ENCODE results near the gene ZNF407.

Gene ZNF407

GRCh38 chr18:74665905-74666304 lies 68.2 kb downstream of the ZNF407 start:
- DNase-seq: no peak

DNA sequence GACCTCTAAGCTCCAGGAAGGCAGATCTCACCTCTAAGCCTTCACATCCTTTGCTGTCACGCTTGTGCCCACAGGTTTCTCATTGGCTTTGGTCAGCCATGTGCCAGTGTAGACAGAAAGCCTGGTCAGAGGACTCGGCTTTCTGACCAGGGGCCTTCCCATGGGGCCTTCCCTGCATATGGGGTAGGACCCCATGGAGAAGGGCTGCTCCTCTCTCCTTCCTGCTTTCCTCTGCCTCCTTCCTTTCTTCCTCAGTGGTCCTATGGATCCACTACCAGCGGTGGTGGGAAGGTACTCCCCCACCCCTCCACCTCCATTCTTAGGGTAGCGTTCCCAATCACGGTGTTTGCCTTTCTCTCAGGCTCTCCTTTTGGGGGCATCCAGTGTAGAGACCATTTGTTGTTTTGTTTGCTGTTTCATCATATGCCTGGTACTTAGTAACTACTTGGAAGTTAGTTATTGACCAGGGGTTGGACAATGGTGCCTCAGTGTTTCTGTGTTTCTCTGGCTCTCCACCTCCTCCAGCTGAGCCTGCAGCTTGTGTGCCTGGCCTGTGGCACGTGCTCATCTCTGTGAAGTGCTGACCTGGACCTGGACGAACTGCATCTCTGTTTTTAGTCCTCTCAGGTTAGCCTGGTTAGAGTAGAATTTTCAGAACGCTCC lies 71.6 kb downstream of the ZNF407 start:
- DNase-seq: no peak

DNA sequence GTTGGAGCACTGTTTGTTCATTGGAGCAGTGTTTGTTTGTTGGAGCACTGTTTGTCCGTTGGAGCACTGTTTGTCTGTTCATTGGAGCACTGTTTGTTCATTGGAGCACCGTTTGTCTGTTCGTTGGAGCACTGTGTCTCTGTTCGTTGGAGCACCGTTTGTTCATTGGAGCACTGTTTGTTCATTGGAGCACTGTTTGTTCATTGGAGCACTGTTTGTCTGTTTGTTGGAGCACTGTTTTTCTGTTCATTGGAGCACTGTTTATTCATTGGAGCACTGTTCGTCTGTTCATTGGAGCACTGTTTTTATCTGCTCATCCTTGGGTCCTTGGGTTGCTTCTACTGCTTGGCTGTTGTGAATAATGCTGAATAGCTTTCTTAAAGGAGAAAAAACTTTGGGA lies 74.7 kb downstream of the ZNF407 start:
- no peak for DNase-seq

DNA sequence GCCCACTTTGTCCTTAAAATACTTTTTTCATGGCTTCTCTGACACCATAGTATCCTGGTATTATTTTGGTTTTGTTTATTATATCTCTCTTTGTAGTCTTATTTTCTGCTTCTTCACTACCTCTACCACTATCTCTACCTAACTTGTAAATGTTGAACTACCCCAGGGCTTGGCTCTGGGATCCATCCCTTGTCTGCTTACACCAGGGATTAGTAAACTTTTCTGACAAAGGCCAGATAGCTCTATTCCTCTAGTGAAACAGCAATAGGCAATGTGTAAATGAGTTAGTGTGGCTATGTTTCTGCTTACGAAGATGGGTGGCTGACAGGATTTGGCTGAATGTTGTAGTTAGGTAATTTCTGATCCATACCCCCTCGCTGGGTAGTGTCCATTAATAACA lies 76.8 kb downstream of the ZNF407 start:
- no peak for DNase-seq

DNA sequence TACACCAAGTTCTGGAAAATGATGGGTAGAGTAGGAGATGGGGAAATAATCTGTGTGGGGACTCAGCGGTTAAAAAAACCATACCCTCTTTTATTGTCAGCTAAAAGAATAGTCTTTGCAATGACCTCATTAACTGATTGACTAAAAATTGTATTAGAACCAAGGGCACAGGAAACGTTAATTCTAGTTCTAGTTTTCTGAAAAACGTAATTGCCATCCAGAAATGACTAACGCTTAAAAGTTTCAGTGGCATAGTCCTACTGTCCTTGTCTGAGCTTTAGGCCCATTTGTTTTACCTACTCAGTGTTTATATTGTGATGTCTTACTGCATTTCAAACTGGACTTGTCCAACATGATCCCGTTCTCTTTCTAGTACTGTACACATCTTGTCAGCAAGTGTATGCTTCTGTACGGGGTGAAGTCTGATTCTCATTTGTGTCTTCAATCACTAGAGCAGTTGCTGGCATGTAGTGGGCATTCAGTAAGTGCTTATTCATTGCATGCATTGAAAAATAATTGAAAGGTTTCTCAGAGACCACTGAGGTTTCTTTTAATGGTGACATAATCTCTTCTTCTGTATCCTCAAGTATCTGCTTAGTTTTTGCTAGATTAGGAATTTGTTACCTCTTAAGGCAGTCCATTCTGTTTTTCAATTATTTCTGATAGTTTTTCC lies 81.5 kb downstream of the ZNF407 start:
- no peak for DNase-seq

DNA sequence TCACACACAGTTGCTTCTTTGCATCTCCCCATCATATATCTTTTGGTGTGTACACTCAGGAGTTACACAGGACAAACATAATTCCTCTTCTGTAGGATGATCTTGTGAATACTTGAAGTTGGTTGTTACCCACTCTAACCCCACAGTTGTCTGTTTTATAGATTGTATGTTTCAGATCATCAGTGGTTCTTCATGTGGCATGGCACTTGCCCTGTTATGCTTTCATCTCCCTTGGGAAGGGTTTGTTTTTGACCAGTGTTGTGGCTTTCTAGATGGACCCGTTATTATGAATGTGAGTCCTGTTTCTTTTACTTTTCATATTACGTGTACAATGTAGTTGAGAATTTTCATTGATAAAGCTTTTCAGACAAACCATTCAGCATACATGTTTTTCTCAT lies 82.0 kb downstream of the ZNF407 start:
- DNase-seq: no peak

DNA sequence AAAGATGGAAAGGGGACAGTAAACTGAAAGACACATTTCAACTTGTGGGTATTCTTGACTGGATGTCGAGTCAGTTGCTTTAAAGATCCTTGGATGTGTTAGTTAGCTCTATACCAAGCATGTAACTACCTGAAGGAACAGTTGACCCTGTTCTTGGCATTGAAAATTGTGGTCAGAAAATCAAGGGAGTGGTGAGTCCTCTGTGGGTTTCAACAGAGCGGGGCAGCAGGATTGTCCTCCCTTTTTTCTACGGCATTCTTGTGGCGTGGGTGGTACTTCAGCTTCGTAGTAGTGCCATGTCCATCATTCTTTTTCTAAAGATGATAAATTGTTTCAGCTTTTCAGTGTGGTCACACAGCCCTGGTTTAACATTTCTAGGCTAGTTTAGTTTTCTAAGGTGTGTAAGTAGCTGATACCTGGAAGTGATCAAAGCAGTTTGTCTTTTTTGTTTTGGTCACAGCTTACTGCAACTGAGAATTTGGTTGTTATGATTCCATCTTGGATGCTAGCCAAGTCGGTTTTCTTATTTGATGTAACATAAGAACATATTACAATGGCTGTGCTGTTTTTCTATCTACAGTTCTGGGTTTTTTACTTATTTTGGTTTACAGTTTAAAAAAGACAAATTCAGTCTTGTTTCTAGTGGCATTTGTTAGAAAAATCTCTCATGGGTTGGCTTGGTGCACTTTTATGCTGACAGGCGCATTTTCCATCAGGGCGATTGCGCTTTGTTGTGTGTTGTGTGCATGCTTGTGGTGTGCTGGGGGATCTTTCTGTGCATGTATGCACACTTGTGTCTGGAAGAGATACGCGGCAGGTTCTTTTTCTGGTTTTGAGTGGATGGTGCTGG lies 84.7 kb downstream of the ZNF407 start:
- DNase-seq: no peak

GRCh38 chr18:74682991-74683297 lies 85.3 kb downstream of the ZNF407 start:
- DNase-seq: no peak

DNA sequence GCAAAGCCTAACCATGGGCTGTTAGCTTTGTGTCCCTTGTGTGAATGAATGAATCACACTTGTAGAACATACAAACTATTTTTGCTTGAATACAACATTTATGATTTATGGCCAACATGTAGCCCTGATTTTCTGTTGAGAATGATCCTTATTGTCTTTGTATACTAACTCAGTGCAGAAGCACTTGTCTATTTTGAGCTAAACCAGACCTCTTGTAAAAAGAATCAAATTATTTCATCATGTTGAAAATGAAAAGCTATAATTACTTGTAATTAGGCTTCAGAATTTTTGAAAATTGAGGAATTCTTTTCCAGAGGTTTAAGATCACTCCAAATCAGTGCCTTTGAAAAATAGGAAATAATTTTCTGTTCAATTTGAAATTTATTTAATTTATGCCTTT lies 85.9 kb downstream of the ZNF407 start:
- DNase-seq: no peak

DNA sequence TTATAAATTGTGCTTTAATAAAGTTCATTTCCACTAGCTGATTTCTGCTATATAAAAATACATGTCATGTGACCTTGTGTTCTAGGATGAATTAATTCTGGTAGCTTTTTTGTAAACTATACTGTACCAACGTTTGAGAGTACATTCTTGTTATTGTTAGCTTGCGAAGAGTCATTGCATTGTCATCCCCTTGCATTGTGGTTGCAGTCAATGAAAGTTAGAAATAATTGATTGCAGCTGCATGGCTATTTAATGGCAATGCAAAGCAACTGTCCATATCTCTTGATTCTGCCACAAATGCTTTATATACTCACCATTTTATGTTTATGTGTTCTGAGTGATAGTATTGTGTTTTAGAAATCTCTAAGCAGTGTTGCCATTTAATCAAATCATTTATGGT lies 91.6 kb downstream of the ZNF407 start:
- no peak for DNase-seq

GRCh38 chr18:74692367-74693013 lies 94.8 kb downstream of the ZNF407 start:
- no peak for DNase-seq

DNA sequence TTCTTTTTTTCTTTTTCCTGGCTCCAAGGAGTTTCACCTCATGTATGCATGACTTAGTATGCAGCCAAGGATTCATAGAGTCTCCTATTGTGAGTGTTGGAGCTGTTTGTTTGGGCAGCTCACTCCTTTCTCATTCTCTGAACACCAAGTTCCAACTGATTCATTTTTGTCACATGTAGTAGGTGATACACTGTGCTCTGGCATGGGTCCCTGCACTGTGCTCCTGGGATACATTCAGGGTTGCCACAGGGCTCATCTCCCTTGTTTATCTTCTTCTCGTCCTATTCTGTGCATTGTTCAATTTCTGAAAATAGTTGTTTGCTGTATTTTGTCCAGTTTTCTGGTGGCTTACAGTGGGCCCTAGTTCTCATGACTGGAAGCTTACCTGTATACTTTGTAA lies 96.8 kb downstream of the ZNF407 start:
- DNase-seq: no peak

- DNase-seq: no peak
These were observed 97.5 kb downstream of the ZNF407 start for GRCh38 chr18:74695170-74695569.

DNA sequence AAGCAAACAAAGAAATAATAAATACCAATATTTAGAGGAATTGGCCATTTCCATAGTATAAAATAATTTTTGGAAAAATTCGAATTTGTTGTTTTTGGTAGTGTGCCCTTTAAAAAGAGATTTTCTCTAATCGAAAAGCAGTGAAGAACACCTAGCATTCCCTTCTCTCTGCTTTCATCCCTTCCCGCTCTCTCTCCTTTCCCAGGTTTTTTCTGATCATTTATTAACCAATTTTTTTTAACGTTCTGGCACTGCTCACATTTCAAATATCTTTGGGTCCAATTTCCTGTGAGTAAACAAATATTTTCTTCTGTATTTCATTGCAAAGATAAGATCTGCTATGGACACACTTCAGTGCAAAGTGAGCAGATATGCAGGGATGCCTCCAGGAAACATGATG lies 101.2 kb downstream of the ZNF407 start:
- no peak for DNase-seq

GRCh38 chr18:74699455-74699854 lies 101.8 kb downstream of the ZNF407 start:
- no peak for DNase-seq

DNA sequence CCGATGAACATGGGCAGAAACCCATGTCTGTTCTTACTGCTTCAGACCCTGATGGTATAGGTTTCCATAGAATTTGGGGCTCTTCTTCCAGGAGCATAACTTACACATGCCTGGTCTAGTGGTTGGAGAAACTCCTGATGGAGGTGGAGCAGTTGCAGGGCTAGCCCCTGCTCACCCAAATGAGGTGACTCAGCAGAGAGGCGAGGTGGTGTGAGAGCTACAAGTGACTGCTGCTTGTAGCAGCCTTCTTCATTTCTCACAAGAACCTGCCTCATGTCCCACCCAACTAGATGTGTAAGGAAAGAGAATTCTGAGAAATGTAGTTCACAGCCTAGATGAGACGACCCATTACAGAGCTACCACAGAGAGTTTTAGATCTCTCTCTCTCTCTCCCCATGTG lies 105.3 kb downstream of the ZNF407 start:
- no peak for DNase-seq

DNA sequence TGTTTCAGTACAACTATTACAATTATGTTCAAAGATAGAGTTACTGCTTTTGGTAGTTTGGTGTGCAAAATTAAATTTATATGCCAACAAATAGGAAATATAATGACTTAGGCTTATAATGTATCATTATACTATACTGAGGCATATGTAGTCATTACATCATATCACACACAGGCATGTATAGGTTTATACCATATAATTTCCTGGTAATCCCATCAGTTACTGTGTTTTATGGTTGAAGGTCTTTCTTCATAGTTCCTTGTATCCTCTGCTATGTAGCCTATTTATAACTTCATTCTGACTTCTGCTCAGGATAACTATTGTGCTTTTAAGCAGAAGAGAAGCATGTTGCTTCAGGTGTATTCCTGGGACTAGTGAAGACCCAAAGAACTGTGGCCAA lies 110.5 kb downstream of the ZNF407 start:
- DNase-seq: no peak

- no peak for DNase-seq
These were observed 111.8 kb downstream of the ZNF407 start for GRCh38 chr18:74709452-74709851.

DNA sequence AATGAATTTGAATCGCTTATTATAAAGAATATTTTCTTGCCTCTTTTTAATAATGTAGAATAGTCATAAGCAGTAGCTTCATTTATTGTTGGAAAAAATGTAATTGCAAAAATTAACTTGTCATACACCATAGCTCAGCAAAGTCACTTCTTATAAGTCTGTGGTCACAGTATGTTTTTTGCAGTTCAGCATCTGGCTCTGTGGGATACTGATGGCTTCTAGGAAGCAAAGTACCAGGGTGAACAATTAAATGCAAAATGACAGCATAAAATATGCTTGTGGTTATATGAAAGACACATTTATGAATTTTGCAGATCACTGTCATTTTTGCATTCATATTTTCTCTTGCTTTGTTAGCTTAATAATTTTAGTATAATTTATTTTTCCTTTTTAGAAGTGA lies 116.5 kb downstream of the ZNF407 start:
- DNase-seq: no peak

- DNase-seq: no peak
These were observed 117.1 kb downstream of the ZNF407 start for GRCh38 chr18:74714791-74715190.

- peak in 41 of 56 donors; percentile 0 to 70 (median 22) for DNase-seq
These were observed 117.6 kb downstream of the ZNF407 start for GRCh38 chr18:74715306-74715705.
